Dermis microvascular lymphatic vessel endothelial cell (primary cell): ENCODE data around the gene SLC25A21. TPM values are rescaled to one million over a fixed set of nuclear protein-coding genes. Genes with fewer than 3 reads are reported as not detected.

Experiments used
- DNase-seq, 2 donors: peaks; one replicate each; pipeline versions ENCODE4 v3.0.0 to v3.0.0-alpha.2; 2010; ENCODE audit warnings: low read depth in 2 of 2
- total RNA-seq: library from RNA; depleted of rRNA; stranded (reverse); fragments of >200 nt; gene quantifications from 2 replicates; pipeline ENCODE4 v1.2.1, GENCODE V29; 2014

The SLC25A21 gene
- total RNA-seq, 1 donor from 2014 or later, result 1.0 TPM

DNA sequence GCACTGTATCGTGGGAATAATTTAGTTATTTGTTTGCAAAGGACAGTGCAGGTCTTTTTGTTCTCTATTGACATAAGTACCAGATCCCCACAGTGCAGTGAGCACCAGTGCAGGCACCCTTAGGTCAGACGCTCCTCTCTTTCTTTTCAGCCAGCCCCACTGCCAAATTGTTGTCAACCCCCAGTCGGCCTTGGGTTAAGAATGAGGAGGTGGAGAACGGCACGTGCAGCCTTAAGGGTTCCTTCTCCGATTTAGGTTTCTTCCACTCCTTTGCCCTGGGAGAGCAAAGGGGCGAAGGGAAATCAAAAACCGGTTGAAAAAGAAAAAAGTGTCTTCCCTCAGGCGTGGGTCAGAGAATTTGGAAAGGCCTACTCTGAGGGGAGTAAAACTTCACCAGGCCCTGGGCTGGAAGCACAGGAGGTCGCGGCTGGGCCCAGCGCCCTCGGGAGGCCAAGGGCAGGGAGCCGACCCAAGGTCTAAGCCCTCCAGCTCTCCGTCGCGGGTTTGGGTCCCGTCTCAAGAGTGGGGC is 506.5 kb downstream of the SLC25A21 start:
- DNase-seq, result no peak

DNA sequence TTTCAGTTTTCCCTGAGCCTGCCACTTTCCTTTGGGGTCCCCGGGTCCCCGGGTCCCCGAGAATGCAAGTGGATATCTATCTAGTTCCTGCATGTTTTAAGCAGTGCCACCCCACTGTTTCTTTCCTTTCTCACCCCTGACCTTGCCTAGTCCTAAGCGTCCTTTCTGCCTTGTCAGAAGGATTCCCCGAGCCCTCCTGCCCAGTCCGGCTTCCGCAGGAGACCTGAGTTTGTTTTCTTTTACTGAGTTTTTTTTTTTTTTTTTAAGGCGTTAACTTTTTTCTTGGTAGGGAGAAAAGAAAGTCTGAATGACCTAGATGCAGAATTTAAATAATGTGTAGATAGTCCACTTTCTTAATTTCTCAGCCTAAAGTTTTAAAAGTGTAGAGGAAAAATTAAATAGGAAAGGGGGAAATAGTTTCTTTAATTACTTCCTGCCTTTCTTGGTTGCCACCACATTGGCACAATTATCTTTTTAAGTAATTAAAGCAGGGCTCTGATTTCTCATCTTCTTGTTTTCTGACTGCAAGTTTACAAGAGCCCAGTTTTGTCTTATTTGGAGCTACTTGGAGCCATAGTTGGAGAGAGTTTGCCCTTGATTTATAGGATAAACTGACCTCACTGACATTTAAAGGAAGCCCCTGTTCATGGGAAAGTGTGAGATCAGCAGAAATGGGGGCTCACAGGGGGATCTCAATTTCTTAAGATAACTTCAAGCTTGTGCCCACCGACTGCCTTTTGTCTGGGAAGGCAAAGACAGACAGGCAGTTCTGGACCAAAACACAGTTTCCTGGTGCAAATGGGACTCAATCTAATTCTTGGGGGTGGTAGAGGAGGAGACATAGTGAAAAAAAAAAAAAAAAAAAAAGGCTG is 507.8 kb downstream of the SLC25A21 start:
- DNase-seq, result no peak

DNA sequence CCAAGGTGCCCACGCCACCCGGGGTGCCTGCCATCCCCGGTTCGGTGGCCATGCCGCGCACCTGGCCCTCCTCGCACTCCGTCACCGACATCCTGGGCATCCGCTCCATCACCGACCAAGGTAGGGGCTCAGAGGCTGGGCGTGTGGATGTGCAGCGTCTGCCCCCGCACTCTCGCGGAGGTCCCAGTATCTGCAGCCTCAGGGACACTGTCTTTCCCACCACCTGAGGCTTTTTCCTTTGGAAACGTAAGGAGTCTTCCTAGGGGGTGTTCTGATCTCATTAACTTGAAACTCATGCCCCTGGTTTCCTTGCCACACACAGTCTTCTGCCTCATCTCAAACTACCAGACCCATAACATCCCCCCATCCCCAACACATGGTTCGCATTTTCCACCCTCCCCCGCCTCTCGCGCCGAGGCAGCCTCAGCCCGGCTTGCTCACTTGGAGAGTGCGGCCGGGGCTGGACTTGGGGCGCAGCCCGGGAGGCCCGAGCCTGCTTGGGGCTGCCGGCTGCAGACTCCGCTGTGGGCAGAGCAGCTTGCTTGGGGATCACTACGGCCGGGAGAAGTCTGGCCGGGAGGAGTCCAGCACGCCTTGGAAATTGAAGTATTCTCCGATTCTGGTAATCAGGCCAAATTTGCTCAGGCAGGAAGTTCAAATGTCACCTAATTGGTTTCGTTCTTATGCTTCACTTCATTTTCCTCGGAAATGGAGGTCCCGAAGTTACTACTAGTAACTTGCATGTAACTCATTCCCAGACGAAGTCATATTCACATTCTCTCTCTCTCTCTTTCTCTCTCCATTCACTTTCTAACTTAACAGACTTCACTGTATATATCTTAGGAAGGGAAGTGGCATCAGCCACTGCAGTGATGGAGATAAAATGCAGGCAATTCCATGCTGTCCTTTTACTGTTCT is 508.7 kb downstream of the SLC25A21 start:
- no peak for DNase-seq

DNA sequence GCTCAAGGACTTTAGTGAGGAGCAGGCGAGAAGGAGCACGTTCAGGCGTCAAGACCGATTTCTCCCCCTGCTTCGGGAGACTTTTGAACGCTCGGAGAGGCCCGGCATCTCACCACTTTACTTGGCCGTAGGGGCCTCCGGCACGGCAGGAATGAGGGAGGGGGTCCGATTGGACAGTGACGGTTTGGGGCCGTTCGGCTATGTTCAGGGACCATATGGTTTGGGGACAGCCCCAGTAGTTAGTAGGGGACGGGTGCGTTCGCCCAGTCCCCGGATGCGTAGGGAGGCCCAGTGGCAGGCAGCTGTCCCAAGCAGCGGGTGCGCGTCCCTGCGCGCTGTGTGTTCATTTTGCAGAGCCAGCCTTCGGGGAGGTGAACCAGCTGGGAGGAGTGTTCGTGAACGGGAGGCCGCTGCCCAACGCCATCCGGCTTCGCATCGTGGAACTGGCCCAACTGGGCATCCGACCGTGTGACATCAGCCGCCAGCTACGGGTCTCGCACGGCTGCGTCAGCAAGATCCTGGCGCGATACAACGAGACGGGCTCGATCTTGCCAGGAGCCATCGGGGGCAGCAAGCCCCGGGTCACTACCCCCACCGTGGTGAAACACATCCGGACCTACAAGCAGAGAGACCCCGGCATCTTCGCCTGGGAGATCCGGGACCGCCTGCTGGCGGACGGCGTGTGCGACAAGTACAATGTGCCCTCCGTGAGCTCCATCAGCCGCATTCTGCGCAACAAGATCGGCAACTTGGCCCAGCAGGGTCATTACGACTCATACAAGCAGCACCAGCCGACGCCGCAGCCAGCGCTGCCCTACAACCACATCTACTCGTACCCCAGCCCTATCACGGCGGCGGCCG is 509.6 kb downstream of the SLC25A21 start:
- no peak for DNase-seq

DNA sequence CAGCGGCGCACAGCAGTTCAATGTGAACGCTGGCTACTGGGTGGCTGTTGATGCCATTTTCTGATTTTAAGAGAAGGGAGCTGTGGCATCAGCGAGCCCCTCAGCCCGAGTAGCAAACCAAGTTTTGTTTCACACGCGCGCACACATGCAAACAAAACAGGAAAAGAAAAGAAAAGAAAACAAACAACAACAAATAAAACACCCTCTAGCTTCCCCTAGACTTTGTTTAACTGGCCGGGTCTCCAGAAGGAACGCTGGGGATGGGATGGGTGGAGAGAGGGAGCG is 510.2 kb downstream of the SLC25A21 start:
- DNase-seq, result no peak

DNA sequence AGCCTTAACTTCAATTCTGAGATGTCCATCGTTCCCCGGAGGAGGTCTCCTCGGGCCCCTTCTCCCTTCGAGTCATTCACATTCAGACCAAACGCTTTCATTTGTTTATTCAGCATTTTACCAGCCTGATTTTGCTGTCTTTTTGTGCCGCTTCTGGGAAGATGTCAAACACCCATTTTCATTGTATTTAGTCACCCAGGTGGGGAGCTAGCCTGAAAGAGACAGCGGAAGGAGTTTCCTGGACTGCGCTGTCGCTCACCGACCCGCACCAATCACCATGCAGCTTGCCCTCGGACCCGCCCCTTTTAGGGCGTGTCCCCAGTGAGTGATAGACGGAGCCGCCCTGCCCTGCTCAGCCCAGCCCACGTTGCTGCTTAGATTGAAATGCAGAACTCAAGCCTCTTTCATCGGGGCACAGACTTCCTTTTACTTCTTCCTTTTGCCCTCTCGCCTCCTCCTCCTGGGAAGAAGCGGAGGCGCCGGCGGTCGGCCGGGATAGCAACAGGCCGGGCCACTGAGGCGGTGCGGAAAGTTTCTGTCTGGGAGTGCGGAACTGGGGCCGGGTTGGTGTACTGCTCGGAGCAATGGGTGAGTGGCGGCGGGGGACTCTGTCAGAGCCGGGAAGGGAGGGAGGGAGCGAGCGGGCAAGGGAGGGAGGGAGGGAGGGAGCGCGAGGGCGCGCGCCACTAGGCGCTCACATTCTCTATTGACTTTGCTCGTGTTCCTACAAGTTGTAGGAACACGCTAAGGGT is 510.7 kb downstream of the SLC25A21 start, which contains the start of gene PAX9:
Gene PAX9, plus strand, starts transcription at position 355 of the 752 bp plus-strand sequence. Its CDS starts 230 bp downstream, at position 585.
- peak; percentile 34 to 61 for DNase-seq

DNA sequence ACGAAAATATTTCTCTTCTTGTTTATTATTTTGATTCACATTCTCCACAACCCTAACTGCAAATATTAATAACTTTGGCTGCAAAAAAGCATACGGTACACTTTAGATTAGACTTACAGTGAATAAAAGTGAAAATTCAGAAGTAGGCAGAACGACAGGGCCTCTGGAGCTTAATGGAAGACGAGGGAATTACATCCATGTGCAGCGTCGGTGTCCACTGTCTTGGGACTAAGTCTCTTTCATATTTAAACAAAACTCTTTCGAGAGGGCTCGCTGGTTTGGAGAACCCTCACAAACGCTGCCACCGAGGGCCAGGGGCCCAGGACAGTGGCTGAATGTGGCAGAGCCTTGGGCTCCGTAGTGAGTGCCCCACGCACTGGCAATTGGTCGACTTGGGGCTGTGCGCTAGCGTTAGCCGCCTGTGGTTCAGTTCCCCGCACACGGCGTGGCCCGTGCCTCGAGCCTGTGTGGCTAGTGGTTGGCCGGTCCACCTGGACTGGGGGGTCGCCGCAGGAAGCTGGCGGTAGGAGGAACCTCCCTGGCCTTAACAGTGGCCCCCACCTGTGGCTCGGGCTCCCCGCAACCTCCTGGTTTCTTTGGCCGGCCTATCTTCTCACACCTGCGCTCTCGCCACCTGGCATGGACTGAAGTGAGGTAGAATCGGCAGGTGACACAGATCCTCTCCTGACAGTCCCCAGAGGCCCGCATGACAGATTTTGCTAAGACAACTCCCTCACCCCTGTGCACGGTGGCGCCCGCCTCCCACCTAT is 511.5 kb downstream of the SLC25A21 start:
- no peak for DNase-seq

DNA sequence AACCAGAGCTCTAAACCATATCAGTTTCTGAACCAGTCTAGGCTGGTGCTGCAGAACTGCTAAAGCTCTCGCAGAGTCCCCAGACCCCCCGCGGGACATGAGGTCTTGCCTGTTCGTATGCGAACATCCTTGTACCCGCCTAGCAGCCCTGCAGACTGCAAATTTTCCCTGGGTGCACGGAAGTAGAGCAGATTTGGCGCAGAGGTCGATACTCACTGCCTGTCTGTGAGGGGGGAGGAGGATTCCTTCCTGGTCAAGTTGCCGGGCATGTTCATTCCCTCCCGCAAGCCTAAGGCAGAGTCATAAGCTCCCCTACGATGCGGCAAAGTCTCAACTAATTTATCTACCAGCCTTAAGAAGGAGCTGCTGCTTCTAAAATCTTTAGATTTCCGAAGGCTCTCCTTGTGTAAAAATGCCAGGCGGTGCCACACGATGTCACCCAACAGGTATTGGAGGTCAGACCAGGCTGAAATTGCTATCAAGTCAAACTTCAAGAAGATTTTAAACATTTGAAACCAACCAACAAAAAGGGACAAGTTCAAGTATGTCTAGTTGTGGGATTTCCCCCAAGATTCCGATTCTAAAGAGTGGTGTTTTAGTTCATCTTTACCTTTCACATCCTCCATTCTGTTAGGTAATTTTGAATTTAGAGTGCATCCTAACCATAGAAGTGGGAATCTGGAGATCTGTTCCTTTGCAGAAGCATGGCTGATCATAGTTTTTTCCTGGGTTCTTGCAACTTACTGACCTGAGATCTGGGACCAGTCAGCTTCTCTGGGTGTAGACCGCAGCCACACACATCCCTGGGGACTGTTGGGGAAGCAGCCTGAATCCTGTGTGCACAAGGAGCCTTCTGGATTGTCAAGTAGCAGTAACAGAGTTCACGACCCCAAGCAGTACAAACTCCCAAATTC is 512.3 kb downstream of the SLC25A21 start:
- no peak for DNase-seq

DNA sequence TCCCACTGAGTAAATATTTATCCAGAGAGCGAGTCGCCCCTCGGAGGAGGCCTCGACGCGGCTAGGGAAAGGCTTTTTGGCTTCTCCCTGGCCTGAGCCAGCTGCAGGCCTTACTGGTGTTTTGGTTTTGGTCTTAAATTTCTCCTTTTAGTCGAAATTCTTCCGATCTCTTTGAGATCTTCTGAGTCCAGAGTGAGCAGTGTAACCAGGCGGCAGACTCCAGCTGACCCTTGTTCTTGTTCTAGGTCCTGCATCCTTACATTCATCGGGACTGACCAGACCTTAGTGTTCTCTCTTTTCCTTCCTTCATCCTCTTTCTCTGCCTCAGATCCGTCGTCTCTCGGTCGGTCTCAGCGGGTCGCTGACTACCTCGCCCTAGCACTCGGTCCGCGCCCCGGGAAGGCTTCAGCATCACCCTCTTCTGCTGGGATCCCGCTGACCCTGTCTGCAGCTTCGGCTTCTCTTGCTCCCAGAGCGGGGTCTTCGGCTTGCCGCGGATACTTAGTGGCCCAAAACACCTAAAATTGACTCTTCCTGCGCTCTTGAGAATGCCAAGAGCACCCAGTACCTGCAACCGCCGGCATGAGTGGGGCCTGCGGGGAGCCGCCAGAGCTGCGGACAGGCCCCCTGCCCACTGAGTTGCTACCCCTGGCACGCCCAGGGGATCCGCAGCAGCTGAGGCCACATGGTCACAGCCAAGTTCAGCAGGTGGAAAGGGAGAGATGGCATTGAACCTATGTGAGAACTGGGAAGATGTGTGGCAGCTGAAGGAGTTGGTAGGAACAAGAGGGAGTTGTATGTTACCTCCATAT is 513.2 kb downstream of the SLC25A21 start:
- no peak for DNase-seq

DNA sequence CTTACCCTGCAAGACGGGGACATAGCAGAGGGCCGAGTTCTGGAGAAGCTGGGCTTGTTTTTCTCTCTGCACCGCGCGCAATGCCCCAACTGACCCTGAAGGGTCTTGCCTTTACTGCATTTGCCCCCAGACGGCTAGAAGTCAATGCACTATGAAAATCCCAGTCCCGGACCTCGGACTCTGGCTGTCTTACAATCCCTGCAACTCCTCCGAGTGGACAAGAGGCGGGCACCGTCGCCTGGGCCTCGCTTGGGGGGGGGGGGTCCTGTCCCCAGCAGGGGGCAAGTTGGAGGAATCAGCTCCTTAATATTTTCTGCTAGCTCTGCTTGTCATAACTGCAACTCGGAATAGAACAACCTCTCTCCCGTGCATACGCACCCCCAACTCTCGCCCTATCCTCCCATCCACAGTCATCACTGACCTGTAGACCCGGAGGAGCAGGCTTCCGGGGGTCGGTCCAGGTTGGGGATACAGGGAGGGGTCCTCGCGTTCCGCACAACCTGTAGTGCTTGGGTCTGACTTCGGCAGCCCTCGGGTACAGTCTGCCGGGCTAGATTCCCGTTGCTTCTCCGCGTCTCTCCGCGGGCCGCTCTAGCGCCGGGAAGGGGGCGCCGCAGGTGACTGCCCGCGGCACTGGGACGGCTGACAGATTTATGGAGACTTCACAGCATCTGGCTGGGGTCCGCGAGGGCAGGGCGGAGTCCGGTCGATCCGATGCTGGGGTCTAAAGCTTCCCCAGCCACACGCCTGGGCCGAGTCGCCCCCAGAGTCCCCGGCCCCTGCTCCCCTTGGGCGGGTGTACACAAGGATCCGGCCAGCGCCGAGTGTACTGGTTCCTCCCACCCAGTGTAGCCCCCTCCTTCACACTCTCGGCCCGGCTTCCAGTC is 514.0 kb downstream of the SLC25A21 start:
- DNase-seq, result no peak

DNA sequence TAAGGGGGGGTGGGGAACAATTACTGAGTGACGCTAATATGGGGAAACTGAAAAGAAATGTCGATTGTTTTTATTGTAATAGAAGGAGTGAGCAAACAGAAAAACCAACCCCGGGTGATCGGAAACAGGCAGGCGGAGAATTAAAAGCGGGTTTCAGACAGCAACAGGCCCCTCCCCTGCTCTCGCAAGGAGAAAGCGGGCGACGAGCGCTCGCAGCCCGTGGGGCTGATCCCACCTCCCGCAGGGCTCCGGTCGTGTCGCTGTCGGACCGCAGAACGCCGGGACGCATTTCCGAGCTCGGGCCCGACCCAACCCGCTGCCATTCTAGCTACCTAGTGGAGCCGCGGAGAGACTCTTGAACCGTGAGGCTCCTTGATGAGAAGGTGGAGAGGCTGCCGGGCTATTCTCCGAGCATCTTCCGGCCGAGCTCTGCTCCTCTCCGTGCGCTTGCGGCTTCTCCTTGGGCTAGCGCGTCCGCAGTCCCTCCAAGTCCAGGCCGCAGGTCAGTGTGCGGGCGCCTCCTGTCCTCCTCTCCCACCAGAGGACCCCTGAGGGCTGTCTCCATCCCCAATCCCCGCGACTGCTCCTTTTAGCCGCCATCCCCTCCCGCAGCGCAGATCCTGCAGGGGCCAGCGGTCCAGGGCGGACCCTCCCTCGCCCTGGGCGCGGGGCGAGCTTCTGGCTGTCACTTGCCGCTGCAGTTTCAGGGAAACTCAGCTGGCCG is 514.8 kb downstream of the SLC25A21 start:
- no peak for DNase-seq

DNA sequence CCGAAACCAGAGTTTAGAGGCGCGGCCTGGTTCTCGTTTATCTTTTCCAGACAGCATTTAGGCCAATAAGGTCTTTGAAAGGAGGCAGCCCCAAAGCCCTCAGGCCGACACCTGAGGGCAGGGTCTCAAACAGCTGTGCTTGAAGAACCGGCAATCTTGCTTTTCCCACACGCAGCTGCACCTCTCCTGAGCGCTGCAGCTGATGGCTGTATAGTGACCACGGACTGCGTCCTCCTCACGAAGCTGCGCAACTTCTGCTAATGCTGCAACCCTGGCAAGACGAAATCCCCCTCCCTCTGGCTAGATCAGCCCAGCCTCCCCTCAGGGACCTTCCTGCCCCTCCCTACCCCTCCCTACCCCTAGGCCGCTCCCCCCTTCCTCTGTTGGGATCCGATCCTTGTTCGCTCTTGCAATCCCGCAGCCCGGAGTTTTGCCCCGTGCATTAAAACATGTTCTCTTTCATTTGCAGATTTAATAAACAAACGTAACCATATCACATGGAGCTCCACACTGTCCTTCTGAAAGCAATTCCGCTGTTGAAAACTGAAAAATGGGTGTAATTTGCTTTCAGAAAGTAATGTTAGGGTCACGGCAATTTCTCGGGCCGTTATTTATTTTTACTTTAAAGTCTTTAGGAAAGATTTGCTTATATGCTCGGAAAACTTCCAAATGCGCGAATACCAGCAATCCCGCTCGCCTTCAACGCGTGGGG is 515.6 kb downstream of the SLC25A21 start:
- DNase-seq, result no peak

DNA sequence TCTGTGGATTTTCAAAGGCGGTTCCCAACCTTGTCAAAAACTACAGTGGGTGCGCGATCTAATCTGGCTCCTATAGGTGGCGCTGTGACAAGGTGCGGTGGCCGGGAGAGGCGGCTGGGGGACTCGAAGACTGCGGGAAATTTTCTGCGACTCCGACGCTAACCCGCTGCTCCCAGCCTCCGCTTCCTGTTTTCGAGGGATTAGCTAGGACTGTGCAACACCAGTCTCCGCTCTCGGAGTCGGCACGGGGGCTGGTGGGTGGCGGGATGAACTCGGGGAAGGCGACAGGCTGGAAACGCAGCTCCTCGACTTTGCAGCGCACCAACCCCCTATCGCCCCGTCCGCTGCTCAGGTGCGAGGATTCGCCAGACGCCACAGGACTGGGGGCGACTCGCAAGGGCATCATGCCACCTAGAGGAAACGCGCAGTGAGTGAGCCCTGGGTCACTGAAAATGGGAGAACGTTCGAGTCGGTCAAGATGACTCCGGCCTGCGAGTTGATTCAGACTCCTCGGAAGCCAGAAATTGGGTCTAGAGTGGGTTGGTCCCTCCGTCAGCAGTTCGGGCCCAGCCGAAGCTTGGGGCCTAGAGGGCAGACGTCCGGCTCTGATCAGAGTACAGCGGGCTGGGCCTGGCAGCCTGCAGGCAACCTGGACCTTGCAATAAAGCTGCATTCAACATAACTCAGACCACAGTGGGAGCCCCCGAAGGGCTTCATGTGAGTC is 516.3 kb downstream of the SLC25A21 start:
- no peak for DNase-seq

DNA sequence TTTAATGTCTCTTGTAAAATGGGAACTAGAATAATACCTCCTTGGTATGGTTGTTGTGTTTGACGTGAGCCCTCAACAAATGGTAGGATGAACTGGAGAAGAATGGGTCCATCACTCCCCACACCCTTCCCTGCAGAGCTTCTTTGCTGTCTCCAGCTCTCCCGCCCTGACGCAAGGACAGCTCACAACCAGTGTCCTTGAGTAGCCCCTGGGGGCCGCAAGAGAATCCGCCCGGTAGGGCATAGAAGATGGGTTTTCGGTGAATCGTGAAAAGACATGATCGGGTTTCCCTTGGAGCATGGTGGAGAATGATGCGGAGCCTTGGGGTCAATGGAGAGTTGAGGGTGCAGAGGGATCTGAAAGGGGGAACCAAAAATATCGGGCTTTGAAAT is 516.8 kb downstream of the SLC25A21 start:
- no peak for DNase-seq
